CD4-positive, alpha-beta T cell (primary cell): ENCODE measurements around the gene AGER. TPM values are rescaled to one million over a fixed set of nuclear protein-coding genes. Genes with fewer than 3 reads are reported as not detected.

ENCODE experiments used
- ATAC-seq: fragments of 200-7000 bp; cut with Tn5 transposase; one replicate; pipeline ENCODE4 v1.10.0; 2022; ENCODE audit warnings: mild to moderate bottlenecking; ENCODE audit not compliant: poor library complexity
- CTCF ChIA-PET: fragments of 350-600 bp; sonication (Branson Sonifier 250); formaldehyde crosslinking; loops from one replicate; lab custom pipeline; 2021; ENCODE audit warnings: antibody characterized with exemption, inconsistent platforms; lab: Charles Lee
- POLR2A ChIA-PET: fragments of 350-600 bp; sonication (Branson Sonifier 250); formaldehyde crosslinking; loops from one replicate; lab custom pipeline; 2021; ENCODE audit warnings: antibody characterized with exemption, inconsistent platforms; lab: Charles Lee
- DNase-seq, 14 experiments: peaks; one replicate each; pipeline ENCODE4 v3.0.0-alpha.2; 2013 to 2020; ENCODE audit warnings: mixed read lengths in 2 of 14
- H3K27ac ChIP-seq, 2 donors: one replicate each; pipeline versions ENCODE4 v1.5.1 to v1.7.0; 2013; ENCODE audit warnings: low read length in 2 of 2, low read depth in 1 of 2, mild to moderate bottlenecking in 1 of 2
- H3K27me3 ChIP-seq, 2 experiments: 1 replicate in 1 of 2; 2 replicates in 1 of 2; pipeline versions ENCODE4 v1.6.1 to v1.7.0; 2013; ENCODE audit warnings: low read length in 2 of 2, control low read depth in 1 of 2, mild to moderate bottlenecking in 1 of 2, moderate library complexity in 1 of 2; ENCODE audit not compliant: insufficient read depth in 2 of 2, control insufficient read depth in 1 of 2
- H3K36me3 ChIP-seq: one replicate; pipeline ENCODE4 v1.6.1; 2013; ENCODE audit warnings: low read length, control low read depth; ENCODE audit not compliant: insufficient read depth
- H3K4me1 ChIP-seq: one replicate; pipeline ENCODE4 v1.6.1; 2013; ENCODE audit warnings: low read length, control low read depth; ENCODE audit not compliant: insufficient read depth
- H3K4me3 ChIP-seq: one replicate; pipeline ENCODE4 v1.5.1; 2013; ENCODE audit warnings: mild to moderate bottlenecking, low read length, moderate library complexity
- H3K9me3 ChIP-seq, 2 experiments: 1 replicate in 1 of 2; 2 replicates in 1 of 2; pipeline versions ENCODE4 v1.6.1 to v1.7.0; 2013; ENCODE audit warnings: low read length in 2 of 2, mild to moderate bottlenecking in 2 of 2, control low read depth in 1 of 2, moderate library complexity in 1 of 2; ENCODE audit not compliant: control insufficient read depth in 1 of 2, insufficient read depth in 1 of 2
- H3K27ac Mint-ChIP-seq: one replicate; pipeline ENCODE4 v1.8.0; 2020; ENCODE audit warnings: mixed read lengths
- H3K27me3 Mint-ChIP-seq: one replicate; pipeline ENCODE4 v1.8.0; 2021; ENCODE audit warnings: mixed read lengths
- H3K36me3 Mint-ChIP-seq: one replicate; pipeline ENCODE4 v1.8.0; 2021; ENCODE audit warnings: low read depth, mixed read lengths
- H3K4me1 Mint-ChIP-seq: one replicate; pipeline ENCODE4 v1.8.0; 2021; ENCODE audit warnings: low read depth, mixed read lengths
- H3K4me3 Mint-ChIP-seq: one replicate; pipeline ENCODE4 v1.8.0; 2020; ENCODE audit warnings: mild to moderate bottlenecking, mixed read lengths
- H3K9me3 Mint-ChIP-seq: one replicate; pipeline ENCODE4 v1.8.0; 2020; ENCODE audit warnings: mixed read lengths
- CTCF ChIP-seq: fragments of 200-600 bp; IDR thresholded peaks from one replicate; pipeline ENCODE4 v1.8.0; 2022; ENCODE audit warnings: antibody characterized with exemption, mild to moderate bottlenecking
- intact Hi-C, 2 experiments: fragments of 100-400 bp; cut with DNase I in 1 of 2; cut with micrococcal nuclease in 1 of 2; formaldehyde crosslinking; loops; one replicate each; pipeline versions ENCODE4 v1.15.1 to v1.9.0; 2023 to 2025; cut with DNase I, micrococcal nuclease
- total RNA-seq, 174 experiments: library from RNA in 2 of 174; stranded (reverse) in 2 of 174; gene quantifications; one replicate each; pipeline ENCODE4 v1.2.3 and lab custom pipeline; 2021 to 2026

Gene AGER
- total RNA-seq, 2 experiments from 2014 or later: 23.5 to 27.0 TPM

- ATAC-seq: peak; percentile 14
- Histone ChIP-seq H3K4me3 (peak overlapping the region; percentile 53), H3K9me3 (peaks cover 0 to 11% of the 10 kb centered on the region in 2 experiments), H3K27ac (no peak overlapping the region), H3K27me3 (peaks cover 11 to 26% of the 10 kb centered on the region in 2 experiments), H3K4me1 (peaks cover 53% of the 10 kb centered on the region), H3K36me3 (no peaks in the 10 kb centered on the region)
- Mint-ChIP-seq H3K9me3 (no peaks in the 10 kb centered on the region), H3K36me3 (peaks cover 8% of the 10 kb centered on the region), H3K4me3 (peak overlapping the region; percentile 94), H3K27me3 (peaks cover 32% of the 10 kb centered on the region), H3K4me1 (peaks cover 56% of the 10 kb centered on the region), H3K27ac (peak overlapping the region; percentile 86)
- intact Hi-C loops: loop anchor here in 1 of 2 experiments (5.0 kb wide), 1 partner anchor 43 kb away; the partner anchor contains the start of genes GPSM3 and PBX2
- no peak for TF ChIP-seq CTCF
- ChIA-PET POLR2A (interaction anchor here (1.1 to 1.2 kb wide), 2 partner anchors 22 to 46 kb away, joined by 3 read pairs; partner anchors contain the start of gene ATF6B), CTCF (interaction anchor here (1.0 to 1.7 kb wide), 4 partner anchors 13 to 96 kb away, joined by 3 to 5 read pairs (median 4); no protein-coding TSS in a partner anchor)
- DNase-seq: peak in 1 of 14 experiments; percentile 38
Observed at GRCh38 chr6:32149092-32149755, 34.8 kb downstream of the AGER start.

GRCh38 chr6:32148289-32149091 lies 35.6 kb downstream of the AGER start:
- H3K4me1 ChIP-seq: peaks cover 45% of the 10 kb centered on the region
- peaks cover 0 to 11% of the 10 kb centered on the region in 2 experiments for H3K9me3 ChIP-seq
- Mint-ChIP-seq H3K27ac (peak overlapping the region; percentile 86), H3K4me3 (peak overlapping the region; percentile 94), H3K4me1 (peaks cover 49% of the 10 kb centered on the region), H3K27me3 (peaks cover 32% of the 10 kb centered on the region), H3K36me3 (peaks cover 4% of the 10 kb centered on the region), H3K9me3 (no peaks in the 10 kb centered on the region)
- CTCF ChIA-PET: interaction anchor here (0.6 to 1.7 kb wide), 7 partner anchors 12 to 97 kb away, joined by 3 to 5 read pairs (median 3); partner anchors contain the start of gene FKBPL
- ATAC-seq: peak; percentile 82
- H3K4me3 ChIP-seq: peak overlapping the region; percentile 53
- POLR2A ChIA-PET: interaction anchor here (1.1 to 1.2 kb wide), 2 partner anchors 21 to 47 kb away, joined by 3 read pairs; partner anchors contain the start of gene ATF6B
- intact Hi-C loops: loop anchor here in 1 of 2 experiments (5.0 kb wide), 1 partner anchor 44 kb away; the partner anchor contains the start of genes GPSM3 and PBX2
- no peak overlapping the region for H3K27ac ChIP-seq
- DNase-seq: peak; percentile 42 to 81 (median 69)
- TF ChIP-seq CTCF: peak; percentile 39
- H3K36me3 ChIP-seq: no peaks in the 10 kb centered on the region
- peaks cover 11 to 26% of the 10 kb centered on the region in 2 experiments for H3K27me3 ChIP-seq
